ENCODE data around the gene PERM1. TPM values are rescaled to one million over a fixed set of nuclear protein-coding genes. Genes with fewer than 3 reads are reported as not detected.

PERM1 gene
- total and polyA plus RNA-seq, 2 donors (not counting 1 experiment from before 2014, with no cell fraction given), result not detected

- Histone ChIP-seq H2AFZ (ENCODE audit: insufficient read depth, low read depth, low read length, poor library complexity, severe bottlenecking) (no peak overlapping the region), H3K9ac (ENCODE audit: low read length) (no peak overlapping the region), H3K79me2 (ENCODE audit: control insufficient read depth, insufficient read depth, low read length) (no peaks in the 10 kb centered on the region), H3K4me1 (ENCODE audit: control insufficient read depth in 2 of 2, insufficient read depth in 2 of 2, low read length in 2 of 2) (peaks cover 30 to 45% of the 10 kb centered on the region in 2 donors), H3K4me2 (replicated peaks; ENCODE audit: low read depth, low read length, poor library complexity, severe bottlenecking) (no peak overlapping the region), H3K4me3 (ENCODE audit: control extremely low read depth in 1 of 5, extremely low read depth in 1 of 5, insufficient read depth in 1 of 5, low read depth in 2 of 5, low read length in 4 of 5) (no peak overlapping the region), H3K27ac (ENCODE audit: low read length in 2 of 2) (no peak overlapping the region), H4K20me1 (ENCODE audit: control insufficient read depth, insufficient read depth, low read length, poor library complexity, severe bottlenecking) (no peaks in the 10 kb centered on the region), H3K9me3 (ENCODE audit: control extremely low read depth in 1 of 3, control insufficient read depth in 2 of 3, insufficient read depth in 1 of 3, low read length in 2 of 3) (peaks cover 0 to 18% (median 0%) of the 10 kb centered on the region in 3 donors), H3K36me3 (replicated peaks in 1 of 2; ENCODE audit: control extremely low read depth in 1 of 2, control insufficient read depth in 1 of 2, extremely low read depth in 1 of 2, insufficient read depth in 2 of 2, low read length in 1 of 2) (no peaks in the 10 kb centered on the region), H3K27me3 (replicated peaks in 1 of 4; ENCODE audit: control extremely low read depth in 1 of 4, control insufficient read depth in 3 of 4, insufficient read depth in 4 of 4, low read length in 3 of 4) (peaks cover 0 to 69% (median 39%) of the 10 kb centered on the region in 4 experiments)
- 86% methylated on average over 10 of the region's 22 CpGs for WGBS (ENCODE audit: insufficient coverage)
- no peak for DNase-seq
- no peak for ATAC-seq (ENCODE audit: low read depth)
- ChIA-PET POLR2A (no interaction called here), CTCF (interaction anchor here (0.9 to 2.1 kb wide), 3 partner anchors 10 to 60 kb away, joined by 3 to 7 read pairs (median 4); partner anchors contain the start of gene ISG15)
- no peak overlapping the region for H3K4me3 Mint-ChIP-seq
- TF ChIP-seq EZH2 (IDR thresholded peaks at IDR 0.05; ENCODE audit: borderline replicate concordance, insufficient read depth, low read depth, low read length, poor library complexity, severe bottlenecking) (no peak), CTCF (IDR thresholded peaks at IDR 0.05) (no peak)
- H3K27me3 Mint-ChIP-seq, result peaks cover 27% of the 10 kb centered on the region
- no peak overlapping the region for H3K27ac Mint-ChIP-seq
- H3K4me1 Mint-ChIP-seq, result peaks cover 19% of the 10 kb centered on the region
- H3K9me3 Mint-ChIP-seq (ENCODE audit: insufficient read depth), result no peaks in the 10 kb centered on the region
- intact Hi-C loops (cut with micrococcal nuclease), result no loop called here
Observed at GRCh38 chr1:1003618-1004419, 21.9 kb upstream of the PERM1 start.
